H1 (cell line): Measurements from ENCODE around the gene SLC37A3. TPM values are rescaled to one million over a fixed set of nuclear protein-coding genes. Genes with fewer than 3 reads are reported as not detected.

Experiments used
- ASH2L ChIP-seq: fragments of 200-600, 300-600 bp; sonication (generic); IDR thresholded peaks from one replicate; pipeline ENCODE4 v1.7.1; 2017; ENCODE audit warnings: low read length
- ATF3 ChIP-seq: IDR thresholded peaks from 2 replicates; pipeline ENCODE4 v1.6.1; 2011; ENCODE audit warnings: low read depth, mild to moderate bottlenecking, low read length; ENCODE audit not compliant: insufficient read depth
- BRCA1 ChIP-seq: IDR thresholded peaks from 2 replicates; pipeline ENCODE4 v1.6.1; 2012; ENCODE audit warnings: low read depth, low read length, improper control_type of control experiment
- CBX5 ChIP-seq: fragments of 300-800, 300-1000 bp; sonication (generic); IDR thresholded peaks from 2 replicates; pipeline ENCODE4 v1.7.1; 2016; ENCODE audit warnings: antibody characterized with exemption, low read length, low read depth
- CBX8 ChIP-seq: fragments of 300-800, 300-1000 bp; sonication (generic); IDR thresholded peaks from 2 replicates; pipeline ENCODE4 v1.7.1; 2016; ENCODE audit warnings: low read depth, low read length, borderline replicate concordance
- CHD2 ChIP-seq: IDR thresholded peaks from 2 replicates; pipeline ENCODE4 v1.6.1; 2012; ENCODE audit warnings: low read length, improper control_type of control experiment
- JUND ChIP-seq: IDR thresholded peaks from 2 replicates; pipeline ENCODE4 v1.6.1; 2011; ENCODE audit warnings: mild to moderate bottlenecking, improper control_type of control experiment, low read length
- POLR2A ChIP-seq, 2 experiments: IDR thresholded peaks; 1 replicate in 1 of 2; 2 replicates in 1 of 2; pipeline ENCODE4 v1.6.1; 2011; ENCODE audit warnings: low read depth in 2 of 2, low read length in 2 of 2, mild to moderate bottlenecking in 2 of 2; ENCODE audit errors: control extremely low read depth in 1 of 2
- RAD21 ChIP-seq, 2 experiments: IDR thresholded peaks in 1 of 2; conservative IDR thresholded peaks in 1 of 2; 2 replicates each; pipeline ENCODE4 v1.6.1; 2011; ENCODE audit warnings: low read depth in 2 of 2, low read length in 2 of 2, improper control_type of control experiment in 1 of 2, inconsistent platforms in 1 of 2, mild to moderate bottlenecking in 1 of 2, moderate library complexity in 1 of 2
- RBBP5 ChIP-seq: IDR thresholded peaks from 2 replicates; pipeline ENCODE4 v1.7.1; 2012; ENCODE audit warnings: low read depth, mild to moderate bottlenecking, inconsistent platforms, low read length, moderate library complexity, borderline replicate concordance
- RNF2 ChIP-seq: fragments of 200-900, 300-1000 bp; sonication (generic); IDR thresholded peaks from 2 replicates; pipeline ENCODE4 v1.7.1; 2016; ENCODE audit warnings: borderline replicate concordance, low read depth, mild to moderate bottlenecking, antibody characterized with exemption, low read length; ENCODE audit not compliant: poor library complexity, severe bottlenecking; ENCODE audit errors: missing control alignments
- RXRA ChIP-seq: IDR thresholded peaks from 2 replicates; pipeline ENCODE4 v1.6.1; 2011; ENCODE audit warnings: low read depth, mild to moderate bottlenecking, low read length, moderate library complexity; ENCODE audit not compliant: insufficient read depth
- SIX5 ChIP-seq: IDR thresholded peaks from 2 replicates; pipeline ENCODE4 v1.6.1; 2011; ENCODE audit warnings: mild to moderate bottlenecking, low read depth, low read length
- TAF1 ChIP-seq: IDR thresholded peaks from 2 replicates; pipeline ENCODE4 v1.6.1; 2011; ENCODE audit warnings: mild to moderate bottlenecking, low read depth, low read length
- ZNF274 ChIP-seq: IDR thresholded peaks from 2 replicates; pipeline ENCODE4 v1.7.0; 2012; ENCODE audit warnings: low read length, borderline replicate concordance; ENCODE audit errors: extremely low read depth
- polyA plus RNA-seq, 7 experiments: library from polyadenylated mRNA; depleted of rRNA in 3 of 7; stranded (reverse) in 5 of 7; unstranded in 2 of 7; fragments of >200 nt in 5 of 7; fragments of 200-250 nt in 2 of 7; gene quantifications; 1 replicate in 5 of 7; 2 replicates in 1 of 7; 4 replicates in 1 of 7; pipeline versions ENCODE4 v1.2.1 to v1.2.3, GENCODE V29; 2011 to 2013; ENCODE audit warnings: missing spikeins in 2 of 7, mixed read lengths in 2 of 7
- total RNA-seq: library from RNA; stranded (reverse); fragmentation: NEBNext Ultra II Directional; extraction: Animal tissue kit (Norgen Biotek cat#: 25700); gene quantifications from 2 replicates; pipeline ENCODE4 v1.2.1, GENCODE V29; 2021

SLC37A3 gene
- total and polyA plus RNA-seq, 2 of the 8 experiments (the other 6 are each of a cell fraction or from before 2014, with no cell fraction given) = 58.2 to 71.0 TPM

DNA sequence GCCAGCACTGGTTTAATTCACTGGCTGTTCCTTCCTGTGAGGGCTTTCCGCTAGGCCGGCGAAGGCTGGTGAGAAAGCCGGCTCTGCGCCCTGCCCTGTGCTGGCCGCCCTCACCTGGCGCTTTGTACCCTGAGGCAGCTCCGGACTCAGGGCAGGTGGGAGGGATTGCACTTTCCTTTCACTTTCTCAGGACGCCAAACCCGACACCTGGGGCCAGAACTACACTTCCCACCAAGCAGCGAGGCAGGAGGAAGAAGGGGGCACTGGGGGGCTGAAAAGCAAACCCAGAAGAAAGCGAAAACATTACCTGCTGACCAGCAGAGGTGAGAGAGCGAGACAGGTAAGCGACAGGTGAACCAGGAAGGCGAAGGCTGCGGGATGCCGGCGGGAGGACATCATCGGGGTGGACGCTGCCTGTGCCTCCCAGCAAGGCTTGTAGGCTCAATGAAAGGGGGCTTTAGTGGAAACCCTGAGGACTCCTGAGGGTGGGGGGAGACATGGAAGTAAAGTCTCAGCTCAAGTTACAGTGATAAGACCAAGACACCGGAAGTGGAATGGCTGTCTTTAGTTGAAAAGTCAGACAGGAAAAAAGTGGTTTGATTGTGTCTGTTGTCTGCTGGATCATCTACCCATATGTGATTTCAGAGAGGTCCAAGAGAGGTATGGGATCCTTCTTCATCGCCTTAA lies 5.7 kb upstream of the SLC37A3 start, which contains the start of gene RAB19 (continued):
- no peak for TF ChIP-seq RNF2
- no peak for TF ChIP-seq ZNF274
- no peak for TF ChIP-seq CBX8
- TF ChIP-seq CBX5 = no peak
- no peak for TF ChIP-seq BRCA1
- TF ChIP-seq CHD2 = no peak; the same call in 1 of the 2 replicates
- peak; percentile 76 for TF ChIP-seq RBBP5
- no peak; a peak in 1 of 3 replicates for TF ChIP-seq POLR2A (IDR thresholded peaks at IDR 0.05; ENCODE audit: control extremely low read depth in 1 of 2, low read depth in 2 of 2, low read length in 2 of 2)
- TF ChIP-seq ASH2L = peak; percentile 85
- peak; percentile 63 for TF ChIP-seq SIX5
- TF ChIP-seq RXRA = no peak
- TF ChIP-seq ATF3 = no peak
- TF ChIP-seq JUND = no peak
- TF ChIP-seq RAD21 (IDR thresholded peaks at IDR 0.05 in 1 of 2, conservative IDR thresholded peaks at IDR 0.05 in 1 of 2; ENCODE audit: low read depth in 2 of 2, low read length in 2 of 2) = 0 out of 4 replicates have a peak, but pooled peaks of 1 of the 2 experiments have one; percentile 0
- peak; percentile 70; the same call in 1 of the 2 replicates for TF ChIP-seq TAF1
